ENCODE results near the gene AXL. TPM values are rescaled to one million over a fixed set of nuclear protein-coding genes. Genes with fewer than 3 reads are reported as not detected.

Gene AXL
- total and polyA plus RNA-seq, 2 of the 13 experiments (the other 11 are each of a cell fraction or from before 2014, with no cell fraction given): 0.71 to 5.9 TPM

DNA sequence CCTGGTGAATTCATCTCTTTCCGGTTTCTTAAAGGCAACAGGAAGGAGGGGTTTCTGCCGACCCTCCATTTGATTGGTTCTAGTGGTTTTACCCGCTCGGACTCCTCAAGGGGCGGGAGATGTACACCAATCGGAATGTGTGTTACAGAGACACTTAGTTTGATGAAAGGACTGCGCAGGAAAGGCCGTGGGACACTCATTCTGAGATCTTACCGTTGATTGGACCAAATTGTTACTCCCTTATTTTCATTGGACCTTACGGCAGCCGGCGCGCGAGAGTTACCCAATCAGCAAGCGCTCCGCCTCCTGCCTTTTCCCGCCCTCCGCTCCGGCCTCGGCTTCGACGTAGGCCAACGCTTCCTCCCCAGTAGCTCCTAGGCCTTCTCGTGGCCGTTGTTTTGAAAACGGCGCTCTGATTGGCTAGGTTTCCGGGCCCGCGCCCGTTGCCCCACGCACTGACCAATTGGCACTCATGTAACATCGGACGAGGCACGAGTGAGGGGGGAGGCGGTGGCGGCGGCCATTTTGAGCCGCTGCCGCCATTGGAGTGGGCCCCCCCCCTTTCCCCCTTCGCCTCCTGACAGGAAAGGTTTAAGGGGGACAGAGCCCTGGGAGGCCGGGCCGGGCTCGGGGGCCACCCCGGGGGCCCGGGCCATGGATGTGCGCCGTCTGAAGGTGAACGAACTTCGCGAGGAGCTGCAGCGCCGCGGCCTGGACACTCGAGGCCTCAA lies 45.0 kb downstream of the AXL start, which contains the start of gene HNRNPUL1 (continued):
- TF ChIP-seq ZNF589 (CRISPR knock-in tag; conservative IDR thresholded peaks at IDR 0.05) (no peak), RFX5 (IDR thresholded peaks at IDR 0.05; ENCODE audit: low read depth, low read length) (peak; percentile 49; the same call in 1 of the 2 replicates), NFKBIZ (CRISPR knock-in tag; IDR thresholded peaks at IDR 0.05) (0 out of 2 replicates have a peak, but pooled peaks have one; percentile 47), IKZF1 (IDR thresholded peaks at IDR 0.05) (no peak), PLRG1 (conservative IDR thresholded peaks at IDR 0.05) (no peak), MAFF (IDR thresholded peaks at IDR 0.05; ENCODE audit: low read depth, low read length) (no peak), XRCC5 (optimal IDR thresholded peaks at IDR 0.05; ENCODE audit: low read length) (peak; percentile 77), FOXP1 (IDR thresholded peaks at IDR 0.05) (no peak; the same call in 1 of the 2 replicates), FOXP1 (CRISPR knock-in tag; IDR thresholded peaks at IDR 0.05) (no peak), NCOA2 (CRISPR knock-in tag; IDR thresholded peaks at IDR 0.05) (peak; percentile 51), KDM1A (CRISPR knock-in tag; IDR thresholded peaks at IDR 0.05) (no peak), NFIC (IDR thresholded peaks at IDR 0.05; ENCODE audit: low read length) (no peak), ZNF766 (CRISPR knock-in tag; IDR thresholded peaks at IDR 0.05; ENCODE audit: borderline replicate concordance) (no peak), RXRA (CRISPR knock-in tag; IDR thresholded peaks at IDR 0.05) (peak; percentile 71; the same call in 1 of the 2 replicates), SUZ12 (IDR thresholded peaks at IDR 0.05; ENCODE audit: low read depth, low read length) (no peak), KDM5B (CRISPR knock-in tag; IDR thresholded peaks at IDR 0.05; ENCODE audit: borderline replicate concordance) (peak; percentile 88), POGZ (CRISPR knock-in tag; IDR thresholded peaks at IDR 0.05) (peak; percentile 79)
- TF ChIP-seq, protein P1, sequence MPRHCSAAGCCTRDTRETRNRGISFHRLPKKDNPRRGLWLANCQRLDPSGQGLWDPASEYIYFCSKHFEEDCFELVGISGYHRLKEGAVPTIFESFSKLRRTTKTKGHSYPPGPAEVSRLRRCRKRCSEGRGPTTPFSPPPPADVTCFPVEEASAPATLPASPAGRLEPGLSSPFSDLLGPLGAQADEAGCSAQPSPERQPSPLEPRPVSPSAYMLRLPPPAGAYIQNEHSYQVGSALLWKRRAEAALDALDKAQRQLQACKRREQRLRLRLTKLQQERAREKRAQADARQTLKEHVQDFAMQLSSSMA (CRISPR knock-in tag; IDR thresholded peaks at IDR 0.05): no peak
- TF ChIP-seq, protein P2, sequence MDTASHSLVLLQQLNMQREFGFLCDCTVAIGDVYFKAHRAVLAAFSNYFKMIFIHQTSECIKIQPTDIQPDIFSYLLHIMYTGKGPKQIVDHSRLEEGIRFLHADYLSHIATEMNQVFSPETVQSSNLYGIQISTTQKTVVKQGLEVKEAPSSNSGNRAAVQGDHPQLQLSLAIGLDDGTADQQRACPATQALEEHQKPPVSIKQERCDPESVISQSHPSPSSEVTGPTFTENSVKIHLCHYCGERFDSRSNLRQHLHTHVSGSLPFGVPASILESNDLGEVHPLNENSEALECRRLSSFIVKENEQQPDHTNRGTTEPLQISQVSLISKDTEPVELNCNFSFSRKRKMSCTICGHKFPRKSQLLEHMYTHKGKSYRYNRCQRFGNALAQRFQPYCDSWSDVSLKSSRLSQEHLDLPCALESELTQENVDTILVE (CRISPR knock-in tag; IDR thresholded peaks at IDR 0.05): peak; percentile 64
- TF ChIP-seq, protein P3, sequence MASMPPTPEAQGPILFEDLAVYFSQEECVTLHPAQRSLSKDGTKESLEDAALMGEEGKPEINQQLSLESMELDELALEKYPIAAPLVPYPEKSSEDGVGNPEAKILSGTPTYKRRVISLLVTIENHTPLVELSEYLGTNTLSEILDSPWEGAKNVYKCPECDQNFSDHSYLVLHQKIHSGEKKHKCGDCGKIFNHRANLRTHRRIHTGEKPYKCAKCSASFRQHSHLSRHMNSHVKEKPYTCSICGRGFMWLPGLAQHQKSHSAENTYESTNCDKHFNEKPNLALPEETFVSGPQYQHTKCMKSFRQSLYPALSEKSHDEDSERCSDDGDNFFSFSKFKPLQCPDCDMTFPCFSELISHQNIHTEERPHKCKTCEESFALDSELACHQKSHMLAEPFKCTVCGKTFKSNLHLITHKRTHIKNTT (CRISPR knock-in tag; IDR thresholded peaks at IDR 0.05): no peak
- TF ChIP-seq, protein P4, sequence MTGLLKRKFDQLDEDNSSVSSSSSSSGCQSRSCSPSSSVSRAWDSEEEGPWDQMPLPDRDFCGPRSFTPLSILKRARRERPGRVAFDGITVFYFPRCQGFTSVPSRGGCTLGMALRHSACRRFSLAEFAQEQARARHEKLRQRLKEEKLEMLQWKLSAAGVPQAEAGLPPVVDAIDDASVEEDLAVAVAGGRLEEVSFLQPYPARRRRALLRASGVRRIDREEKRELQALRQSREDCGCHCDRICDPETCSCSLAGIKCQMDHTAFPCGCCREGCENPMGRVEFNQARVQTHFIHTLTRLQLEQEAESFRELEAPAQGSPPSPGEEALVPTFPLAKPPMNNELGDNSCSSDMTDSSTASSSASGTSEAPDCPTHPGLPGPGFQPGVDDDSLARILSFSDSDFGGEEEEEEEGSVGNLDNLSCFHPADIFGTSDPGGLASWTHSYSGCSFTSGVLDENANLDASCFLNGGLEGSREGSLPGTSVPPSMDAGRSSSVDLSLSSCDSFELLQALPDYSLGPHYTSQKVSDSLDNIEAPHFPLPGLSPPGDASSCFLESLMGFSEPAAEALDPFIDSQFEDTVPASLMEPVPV (CRISPR knock-in tag; IDR thresholded peaks at IDR 0.05): 0 out of 2 replicates have a peak, but pooled peaks have one; percentile 19
- TF ChIP-seq, protein P5, sequence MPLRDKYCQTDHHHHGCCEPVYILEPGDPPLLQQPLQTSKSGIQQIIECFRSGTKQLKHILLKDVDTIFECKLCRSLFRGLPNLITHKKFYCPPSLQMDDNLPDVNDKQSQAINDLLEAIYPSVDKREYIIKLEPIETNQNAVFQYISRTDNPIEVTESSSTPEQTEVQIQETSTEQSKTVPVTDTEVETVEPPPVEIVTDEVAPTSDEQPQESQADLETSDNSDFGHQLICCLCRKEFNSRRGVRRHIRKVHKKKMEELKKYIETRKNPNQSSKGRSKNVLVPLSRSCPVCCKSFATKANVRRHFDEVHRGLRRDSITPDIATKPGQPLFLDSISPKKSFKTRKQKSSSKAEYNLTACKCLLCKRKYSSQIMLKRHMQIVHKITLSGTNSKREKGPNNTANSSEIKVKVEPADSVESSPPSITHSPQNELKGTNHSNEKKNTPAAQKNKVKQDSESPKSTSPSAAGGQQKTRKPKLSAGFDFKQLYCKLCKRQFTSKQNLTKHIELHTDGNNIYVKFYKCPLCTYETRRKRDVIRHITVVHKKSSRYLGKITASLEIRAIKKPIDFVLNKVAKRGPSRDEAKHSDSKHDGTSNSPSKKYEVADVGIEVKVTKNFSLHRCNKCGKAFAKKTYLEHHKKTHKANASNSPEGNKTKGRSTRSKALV (CRISPR knock-in tag; IDR thresholded peaks at IDR 0.05): no peak
- TF ChIP-seq, protein P6, sequence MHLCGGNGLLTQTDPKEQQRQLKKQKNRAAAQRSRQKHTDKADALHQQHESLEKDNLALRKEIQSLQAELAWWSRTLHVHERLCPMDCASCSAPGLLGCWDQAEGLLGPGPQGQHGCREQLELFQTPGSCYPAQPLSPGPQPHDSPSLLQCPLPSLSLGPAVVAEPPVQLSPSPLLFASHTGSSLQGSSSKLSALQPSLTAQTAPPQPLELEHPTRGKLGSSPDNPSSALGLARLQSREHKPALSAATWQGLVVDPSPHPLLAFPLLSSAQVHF (CRISPR knock-in tag; IDR thresholded peaks at IDR 0.05): peak; percentile 57; the same call in 1 of the 2 replicates
- TF ChIP-seq, protein P7, sequence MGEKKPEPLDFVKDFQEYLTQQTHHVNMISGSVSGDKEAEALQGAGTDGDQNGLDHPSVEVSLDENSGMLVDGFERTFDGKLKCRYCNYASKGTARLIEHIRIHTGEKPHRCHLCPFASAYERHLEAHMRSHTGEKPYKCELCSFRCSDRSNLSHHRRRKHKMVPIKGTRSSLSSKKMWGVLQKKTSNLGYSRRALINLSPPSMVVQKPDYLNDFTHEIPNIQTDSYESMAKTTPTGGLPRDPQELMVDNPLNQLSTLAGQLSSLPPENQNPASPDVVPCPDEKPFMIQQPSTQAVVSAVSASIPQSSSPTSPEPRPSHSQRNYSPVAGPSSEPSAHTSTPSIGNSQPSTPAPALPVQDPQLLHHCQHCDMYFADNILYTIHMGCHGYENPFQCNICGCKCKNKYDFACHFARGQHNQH (CRISPR knock-in tag; IDR thresholded peaks at IDR 0.05): no peak; the same call in none of the 2 replicates

Measured in HepG2 (cell line).